Measurements from ENCODE around the gene GBF1.

Gene GBF1

GRCh38 chr10:102310361-102311024 is 65.2 kb downstream of the GBF1 start:
- DNase-seq, result no peak
- peaks cover 57% of the 10 kb centered on the region for H3K4me1 Mint-ChIP-seq (ENCODE audit: low read depth)
- H3K27me3 Mint-ChIP-seq, result no peaks in the 10 kb centered on the region
- H3K4me3 Mint-ChIP-seq, result no peak overlapping the region
- no peaks in the 10 kb centered on the region for H3K9me3 Mint-ChIP-seq
- peaks cover 32% of the 10 kb centered on the region for H3K36me3 Mint-ChIP-seq (ENCODE audit: low read depth)
- no peak overlapping the region for H3K27ac Mint-ChIP-seq

- H3K27ac Mint-ChIP-seq, result peak overlapping the region; percentile 6
- H3K36me3 Mint-ChIP-seq (ENCODE audit: low read depth), result peaks cover 29% of the 10 kb centered on the region
- H3K4me3 Mint-ChIP-seq, result no peak overlapping the region
- H3K4me1 Mint-ChIP-seq (ENCODE audit: low read depth), result peaks cover 57% of the 10 kb centered on the region
- H3K27me3 Mint-ChIP-seq, result no peaks in the 10 kb centered on the region
- DNase-seq, result no peak
- H3K9me3 Mint-ChIP-seq, result no peaks in the 10 kb centered on the region
Measured at GRCh38 chr10:102311025-102311420, 65.7 kb downstream of the GBF1 start.

- peaks cover 57% of the 10 kb centered on the region for H3K4me1 Mint-ChIP-seq (ENCODE audit: low read depth)
- no peaks in the 10 kb centered on the region for H3K9me3 Mint-ChIP-seq
- no peaks in the 10 kb centered on the region for H3K27me3 Mint-ChIP-seq
- peak overlapping the region; percentile 77 for H3K27ac Mint-ChIP-seq
- no peak overlapping the region for H3K4me3 Mint-ChIP-seq
- no peak for DNase-seq
- peaks cover 14% of the 10 kb centered on the region for H3K36me3 Mint-ChIP-seq (ENCODE audit: low read depth)
Measured at GRCh38 chr10:102312683-102313082, 67.4 kb downstream of the GBF1 start.

- H3K4me3 Mint-ChIP-seq, result no peak overlapping the region
- no peaks in the 10 kb centered on the region for H3K27me3 Mint-ChIP-seq
- no peak for DNase-seq
- H3K4me1 Mint-ChIP-seq (ENCODE audit: low read depth), result peaks cover 57% of the 10 kb centered on the region
- H3K9me3 Mint-ChIP-seq, result no peaks in the 10 kb centered on the region
- peaks cover 8% of the 10 kb centered on the region for H3K36me3 Mint-ChIP-seq (ENCODE audit: low read depth)
- peak overlapping the region; percentile 77 for H3K27ac Mint-ChIP-seq
Measured at GRCh38 chr10:102313221-102313896, 68.0 kb downstream of the GBF1 start.

- no peak for DNase-seq
- Mint-ChIP-seq H3K4me3 (no peak overlapping the region), H3K36me3 (ENCODE audit: low read depth) (peaks cover 8% of the 10 kb centered on the region), H3K27me3 (no peaks in the 10 kb centered on the region), H3K27ac (peak overlapping the region; percentile 50), H3K4me1 (ENCODE audit: low read depth) (peaks cover 53% of the 10 kb centered on the region), H3K9me3 (no peaks in the 10 kb centered on the region)
Measured at GRCh38 chr10:102314801-102315200, 69.5 kb downstream of the GBF1 start.

GRCh38 chr10:102316421-102316820 is 71.1 kb downstream of the GBF1 start:
- Mint-ChIP-seq H3K4me1 (ENCODE audit: low read depth) (peaks cover 43% of the 10 kb centered on the region), H3K36me3 (ENCODE audit: low read depth) (peaks cover 18% of the 10 kb centered on the region), H3K9me3 (no peaks in the 10 kb centered on the region), H3K27ac (no peak overlapping the region), H3K4me3 (no peak overlapping the region), H3K27me3 (no peaks in the 10 kb centered on the region)
- DNase-seq, result no peak

- Mint-ChIP-seq H3K9me3 (no peaks in the 10 kb centered on the region), H3K27ac (no peak overlapping the region), H3K4me1 (ENCODE audit: low read depth) (peaks cover 39% of the 10 kb centered on the region), H3K4me3 (no peak overlapping the region), H3K27me3 (no peaks in the 10 kb centered on the region), H3K36me3 (ENCODE audit: low read depth) (peaks cover 20% of the 10 kb centered on the region)
- DNase-seq, result no peak
Measured at GRCh38 chr10:102322914-102323313, 77.6 kb downstream of the GBF1 start.

- Mint-ChIP-seq H3K4me3 (no peak overlapping the region), H3K27me3 (no peaks in the 10 kb centered on the region), H3K27ac (no peak overlapping the region), H3K9me3 (no peaks in the 10 kb centered on the region), H3K4me1 (ENCODE audit: low read depth) (peaks cover 39% of the 10 kb centered on the region), H3K36me3 (ENCODE audit: low read depth) (peaks cover 23% of the 10 kb centered on the region)
- no peak for DNase-seq
Measured at GRCh38 chr10:102324061-102324460, 78.7 kb downstream of the GBF1 start.

- H3K9me3 Mint-ChIP-seq, result no peaks in the 10 kb centered on the region
- no peak overlapping the region for H3K4me3 Mint-ChIP-seq
- H3K27me3 Mint-ChIP-seq, result no peaks in the 10 kb centered on the region
- peaks cover 20% of the 10 kb centered on the region for H3K36me3 Mint-ChIP-seq (ENCODE audit: low read depth)
- H3K27ac Mint-ChIP-seq, result no peak overlapping the region
- DNase-seq, result no peak
- H3K4me1 Mint-ChIP-seq (ENCODE audit: low read depth), result peaks cover 31% of the 10 kb centered on the region
Measured at GRCh38 chr10:102326031-102326430, 80.7 kb downstream of the GBF1 start.

- H3K4me1 Mint-ChIP-seq (ENCODE audit: low read depth), result peaks cover 26% of the 10 kb centered on the region
- no peaks in the 10 kb centered on the region for H3K9me3 Mint-ChIP-seq
- H3K27me3 Mint-ChIP-seq, result no peaks in the 10 kb centered on the region
- peaks cover 20% of the 10 kb centered on the region for H3K36me3 Mint-ChIP-seq (ENCODE audit: low read depth)
- no peak overlapping the region for H3K27ac Mint-ChIP-seq
- no peak overlapping the region for H3K4me3 Mint-ChIP-seq
- DNase-seq, result no peak
Measured at GRCh38 chr10:102327002-102327401, 81.7 kb downstream of the GBF1 start.

GRCh38 chr10:102327641-102328040 is 82.3 kb downstream of the GBF1 start:
- DNase-seq, result no peak
- Mint-ChIP-seq H3K4me1 (ENCODE audit: low read depth) (peaks cover 20% of the 10 kb centered on the region), H3K4me3 (no peak overlapping the region), H3K9me3 (no peaks in the 10 kb centered on the region), H3K27me3 (no peaks in the 10 kb centered on the region), H3K36me3 (ENCODE audit: low read depth) (peaks cover 20% of the 10 kb centered on the region), H3K27ac (no peak overlapping the region)

- Mint-ChIP-seq H3K9me3 (no peaks in the 10 kb centered on the region), H3K4me3 (no peak overlapping the region), H3K4me1 (ENCODE audit: low read depth) (peaks cover 14% of the 10 kb centered on the region), H3K27ac (peak overlapping the region; percentile 0), H3K36me3 (ENCODE audit: low read depth) (peaks cover 48% of the 10 kb centered on the region), H3K27me3 (no peaks in the 10 kb centered on the region)
- no peak for DNase-seq
Measured at GRCh38 chr10:102332772-102333171, 87.4 kb downstream of the GBF1 start.

- H3K4me1 Mint-ChIP-seq (ENCODE audit: low read depth), result peaks cover 22% of the 10 kb centered on the region
- H3K27me3 Mint-ChIP-seq, result no peaks in the 10 kb centered on the region
- peaks cover 49% of the 10 kb centered on the region for H3K36me3 Mint-ChIP-seq (ENCODE audit: low read depth)
- peak overlapping the region; percentile 27 for H3K27ac Mint-ChIP-seq
- H3K4me3 Mint-ChIP-seq, result no peak overlapping the region
- no peaks in the 10 kb centered on the region for H3K9me3 Mint-ChIP-seq
- no peak for DNase-seq
Measured at GRCh38 chr10:102334101-102334500, 88.8 kb downstream of the GBF1 start.

- peaks cover 21% of the 10 kb centered on the region for H3K4me1 Mint-ChIP-seq (ENCODE audit: low read depth)
- no peak for DNase-seq
- no peaks in the 10 kb centered on the region for H3K9me3 Mint-ChIP-seq
- no peaks in the 10 kb centered on the region for H3K27me3 Mint-ChIP-seq
- H3K36me3 Mint-ChIP-seq (ENCODE audit: low read depth), result peaks cover 47% of the 10 kb centered on the region
- H3K4me3 Mint-ChIP-seq, result no peak overlapping the region
- peak overlapping the region; percentile 12 for H3K27ac Mint-ChIP-seq
Measured at GRCh38 chr10:102335184-102335583, 89.9 kb downstream of the GBF1 start.

- H3K9me3 Mint-ChIP-seq, result no peaks in the 10 kb centered on the region
- H3K4me3 Mint-ChIP-seq, result no peak overlapping the region
- peaks cover 46% of the 10 kb centered on the region for H3K4me1 Mint-ChIP-seq (ENCODE audit: low read depth)
- DNase-seq, result no peak
- no peaks in the 10 kb centered on the region for H3K27me3 Mint-ChIP-seq
- H3K27ac Mint-ChIP-seq, result peak overlapping the region; percentile 74
- H3K36me3 Mint-ChIP-seq (ENCODE audit: low read depth), result peaks cover 33% of the 10 kb centered on the region
Measured at GRCh38 chr10:102341038-102341688, 95.8 kb downstream of the GBF1 start.
